HAP-1 (cell line): Measurements from ENCODE around the gene SLC47A2.

Experiments used
- DNase-seq, 2 experiments: peaks; one replicate each; pipeline ENCODE4 v3.0.0-alpha.2; 2016 to 2020; ENCODE audit warnings: low spot score in 2 of 2
- H3K27me3 ChIP-seq: fragments of 250-450 bp; sonication (Bioruptor Pico); 2 replicates; pipeline ENCODE4 v1.5.1; 2020; ENCODE audit warnings: low read depth, mild to moderate bottlenecking, moderate library complexity
- H3K36me3 ChIP-seq: fragments of 250-450 bp; sonication (Bioruptor Pico); replicated peaks from 2 replicates; pipeline ENCODE4 v1.5.1; 2020; ENCODE audit warnings: mild to moderate bottlenecking
- H3K4me1 ChIP-seq: fragments of 250-450 bp; sonication (Bioruptor Pico); 2 replicates; pipeline ENCODE4 v1.5.1; 2020; ENCODE audit warnings: mild to moderate bottlenecking
- H3K4me3 ChIP-seq: fragments of 250-450 bp; sonication (Bioruptor Pico); 2 replicates; pipeline ENCODE4 v1.5.1; 2020; ENCODE audit warnings: mild to moderate bottlenecking, moderate library complexity
- H3K9me3 ChIP-seq: fragments of 250-450 bp; sonication (Bioruptor Pico); 2 replicates; pipeline ENCODE4 v1.5.1; 2020; ENCODE audit warnings: mild to moderate bottlenecking, moderate library complexity
- in situ Hi-C: fragments of 300-500 bp; cut with MboI; formaldehyde crosslinking; loops from 3 replicates; pipeline ENCODE4 v1.14.3; 2020; ENCODE audit warnings: low sequenced_read_pairs, inconsistent platforms, mixed read lengths

The SLC47A2 gene

GRCh38 chr17:19728084-19728495, 11.7 kb upstream of the SLC47A2 start:
- Histone ChIP-seq H3K4me1 (no peaks in the 10 kb centered on the region), H3K36me3 (no peaks in the 10 kb centered on the region), H3K4me3 (no peak overlapping the region), H3K27me3 (no peaks in the 10 kb centered on the region), H3K9me3 (no peaks in the 10 kb centered on the region)
- in situ Hi-C loops = no loop called here
- DNase-seq = peak in 1 of 2 experiments; percentile 43

- H3K4me3 ChIP-seq = no peak overlapping the region
- H3K36me3 ChIP-seq = no peaks in the 10 kb centered on the region
- in situ Hi-C loops = no loop called here
- H3K9me3 ChIP-seq = no peaks in the 10 kb centered on the region
- no peaks in the 10 kb centered on the region for H3K27me3 ChIP-seq
- DNase-seq = no peak
- H3K4me1 ChIP-seq = no peaks in the 10 kb centered on the region
Observed at GRCh38 chr17:19727501-19728078, 11.2 kb upstream of the SLC47A2 start.

- Histone ChIP-seq H3K27me3 (no peaks in the 10 kb centered on the region), H3K9me3 (no peaks in the 10 kb centered on the region), H3K4me3 (no peak overlapping the region), H3K36me3 (no peaks in the 10 kb centered on the region), H3K4me1 (no peaks in the 10 kb centered on the region)
- in situ Hi-C loops = no loop called here
- no peak for DNase-seq
Observed at GRCh38 chr17:19726631-19727376, 10.4 kb upstream of the SLC47A2 start.

GRCh38 chr17:19725486-19725885, 9.1 kb upstream of the SLC47A2 start:
- Histone ChIP-seq H3K4me1 (no peaks in the 10 kb centered on the region), H3K36me3 (no peaks in the 10 kb centered on the region), H3K27me3 (no peaks in the 10 kb centered on the region), H3K9me3 (no peaks in the 10 kb centered on the region), H3K4me3 (no peak overlapping the region)
- DNase-seq = no peak
- in situ Hi-C loops = no loop called here

GRCh38 chr17:19724501-19725420, 8.4 kb upstream of the SLC47A2 start:
- Histone ChIP-seq H3K36me3 (no peaks in the 10 kb centered on the region), H3K9me3 (no peaks in the 10 kb centered on the region), H3K27me3 (no peaks in the 10 kb centered on the region), H3K4me3 (no peak overlapping the region), H3K4me1 (no peaks in the 10 kb centered on the region)
- in situ Hi-C loops = no loop called here
- DNase-seq = no peak

GRCh38 chr17:19723964-19724363, 7.6 kb upstream of the SLC47A2 start:
- in situ Hi-C loops = no loop called here
- Histone ChIP-seq H3K4me1 (no peaks in the 10 kb centered on the region), H3K27me3 (no peaks in the 10 kb centered on the region), H3K4me3 (no peak overlapping the region), H3K9me3 (no peaks in the 10 kb centered on the region), H3K36me3 (no peaks in the 10 kb centered on the region)
- no peak for DNase-seq

- in situ Hi-C loops = no loop called here
- Histone ChIP-seq H3K4me3 (no peak overlapping the region), H3K4me1 (no peaks in the 10 kb centered on the region), H3K36me3 (no peaks in the 10 kb centered on the region), H3K9me3 (no peaks in the 10 kb centered on the region), H3K27me3 (no peaks in the 10 kb centered on the region)
- DNase-seq = no peak
Observed at GRCh38 chr17:19720631-19721426, 4.4 kb upstream of the SLC47A2 start.

- no peak for DNase-seq
- Histone ChIP-seq H3K9me3 (no peaks in the 10 kb centered on the region), H3K36me3 (no peaks in the 10 kb centered on the region), H3K4me1 (no peaks in the 10 kb centered on the region), H3K27me3 (no peaks in the 10 kb centered on the region), H3K4me3 (no peak overlapping the region)
- in situ Hi-C loops = no loop called here
Observed at GRCh38 chr17:19720210-19720475, 3.8 kb upstream of the SLC47A2 start.

- no peaks in the 10 kb centered on the region for H3K27me3 ChIP-seq
- H3K4me1 ChIP-seq = no peaks in the 10 kb centered on the region
- DNase-seq = no peak
- no peak overlapping the region for H3K4me3 ChIP-seq
- in situ Hi-C loops = no loop called here
- H3K36me3 ChIP-seq = no peaks in the 10 kb centered on the region
- no peaks in the 10 kb centered on the region for H3K9me3 ChIP-seq
Observed at GRCh38 chr17:19719355-19720209, 3.2 kb upstream of the SLC47A2 start.

- no peak overlapping the region for H3K4me3 ChIP-seq
- no peaks in the 10 kb centered on the region for H3K9me3 ChIP-seq
- DNase-seq = peak in 1 of 2 experiments; percentile 55
- H3K36me3 ChIP-seq = no peaks in the 10 kb centered on the region
- in situ Hi-C loops = no loop called here
- H3K4me1 ChIP-seq = no peaks in the 10 kb centered on the region
- H3K27me3 ChIP-seq = no peaks in the 10 kb centered on the region
Observed at GRCh38 chr17:19718613-19719354, 2.4 kb upstream of the SLC47A2 start.

- DNase-seq = no peak
- Histone ChIP-seq H3K9me3 (no peaks in the 10 kb centered on the region), H3K4me1 (no peaks in the 10 kb centered on the region), H3K27me3 (no peaks in the 10 kb centered on the region), H3K4me3 (no peak overlapping the region), H3K36me3 (no peaks in the 10 kb centered on the region)
- in situ Hi-C loops = no loop called here
Observed at GRCh38 chr17:19718041-19718612, 1.7 kb upstream of the SLC47A2 start.

GRCh38 chr17:19717411-19717908, 1.1 kb upstream of the SLC47A2 start:
- no peaks in the 10 kb centered on the region for H3K36me3 ChIP-seq
- H3K4me3 ChIP-seq = no peak overlapping the region
- H3K4me1 ChIP-seq = no peaks in the 10 kb centered on the region
- no peak for DNase-seq
- H3K9me3 ChIP-seq = no peaks in the 10 kb centered on the region
- in situ Hi-C loops = no loop called here
- H3K27me3 ChIP-seq = no peaks in the 10 kb centered on the region
